Adrenal gland (tissue), 12 donors: ENCODE measurements around the gene KCNJ14. TPM values are rescaled to one million over a fixed set of nuclear protein-coding genes. Genes with fewer than 3 reads are reported as not detected.

Experiments used
- DNase-seq, 7 donors: peaks; one replicate each; pipeline ENCODE4 v3.0.0-alpha.2; 2019 to 2020
- H3K27ac ChIP-seq, 5 donors: fragments of 200-600 bp; sonication (generic) in 4 of 5; 1 replicate in 3 of 5; 2 replicates in 2 of 5; pipeline versions ENCODE4 v1.5.1 to v1.8.0; 2016 to 2020; ENCODE audit warnings: mild to moderate bottlenecking in 1 of 5
- H3K27me3 ChIP-seq: fragments of 200-600 bp; 2 replicates; pipeline ENCODE4 v1.8.0; 2021
- H3K36me3 ChIP-seq, 2 donors: fragments of 200-600 bp; replicated peaks in 1 of 2; 1 replicate in 1 of 2; 2 replicates in 1 of 2; pipeline versions ENCODE4 v1.5.1 to v1.8.0; 2018 to 2022
- H3K4me1 ChIP-seq, 2 donors: fragments of 200-600 bp; replicated peaks in 1 of 2; 1 replicate in 1 of 2; 2 replicates in 1 of 2; pipeline versions ENCODE4 v1.5.1 to v1.8.0; 2018 to 2021
- H3K4me3 ChIP-seq, 4 donors: fragments of 200-600 bp; sonication (generic) in 3 of 4; one replicate each; pipeline ENCODE4 v1.5.1; 2016 to 2018
- H3K9me3 ChIP-seq, 3 donors: fragments of 200-600 bp; sonication (generic) in 1 of 3; replicated peaks in 1 of 3; 1 replicate in 2 of 3; 2 replicates in 1 of 3; pipeline versions ENCODE4 v1.5.1 to v1.8.0; 2016 to 2021
- POLR2A ChIP-seq, 2 donors: fragments of 450-650 bp; IDR thresholded peaks; one replicate each; pipeline ENCODE4 v1.6.1; 2017; ENCODE audit warnings: antibody characterized with exemption in 2 of 2, mild to moderate bottlenecking in 2 of 2, moderate library complexity in 1 of 2
- WGBS, 4 donors: extraction: QIAGEN DNeasy Blood & Tissue Kit in 2 of 4; methylation state at CpG; one replicate each; pipeline versions ENCODE4 v1.1.5 to v1.1.7; 2013 to 2017; 5-methylcytosine and 5-hydroxymethylcytosine counted together
- intact Hi-C, 2 donors: fragments of 100-400 bp; cut with DNase I; formaldehyde crosslinking; loops; one replicate each; pipeline versions ENCODE4 v1.14.1 to v1.15.0; 2022 to 2023
- polyA plus RNA-seq, 3 donors: library from polyadenylated mRNA; stranded (reverse); fragments of 200-250 nt in 2 of 3; fragments of 350-450 nt in 1 of 3; fragmentation: Illumina TruSeq in 1 of 3; extraction: RNeasy Lipid Tissue Mini Kit (QIAGEN cat#74804) in 1 of 3; gene quantifications; one replicate each; pipeline ENCODE4 v1.2.3, GENCODE V29; 2013 to 2014
- total RNA-seq, 9 donors: library from RNA; depleted of rRNA in 4 of 9; stranded (reverse); fragments of >200 nt in 4 of 9; fragments of 120-200 nt in 1 of 9; fragmentation: NEBNext Ultra II Directional in 1 of 9; extraction: Animal tissue kit (Norgen Biotek cat#: 25700) in 1 of 9; gene quantifications; one replicate each; pipeline versions ENCODE4 v1.1.0 to v1.2.4, GENCODE V29; 2013 to 2023
- TF ChIP-seq, protein P1 (sequence below), 6 experiments: fragments of 450-650 bp in 4 of 6; fragments of 200-600 bp in 2 of 6; sonication (generic) in 1 of 6; IDR thresholded peaks; 1 replicate in 5 of 6; 2 replicates in 1 of 6; pipeline versions ENCODE4 v1.5.1 to v1.8.0; 2016 to 2021; ENCODE audit warnings: antibody characterized with exemption in 6 of 6, mild to moderate bottlenecking in 2 of 6, moderate library complexity in 1 of 6
- donor health status: healthy with polysubstance abuse.
- donor health status: Bipolar disorder and iron deficiency.
- donor health status: DM: yes; HTN: yes; CAD: no.
- donor health status: DM: no; HTN: no; CAD: no.
- donor health status: DM: no; HTN: no; CAD: no.
- donor health status: DM: yes; HTN: yes; CAD: no.

KCNJ14 gene
- total and polyA plus RNA-seq, 12 donors, result 0.09 to 0.83 (median 0.42) TPM

DNA sequence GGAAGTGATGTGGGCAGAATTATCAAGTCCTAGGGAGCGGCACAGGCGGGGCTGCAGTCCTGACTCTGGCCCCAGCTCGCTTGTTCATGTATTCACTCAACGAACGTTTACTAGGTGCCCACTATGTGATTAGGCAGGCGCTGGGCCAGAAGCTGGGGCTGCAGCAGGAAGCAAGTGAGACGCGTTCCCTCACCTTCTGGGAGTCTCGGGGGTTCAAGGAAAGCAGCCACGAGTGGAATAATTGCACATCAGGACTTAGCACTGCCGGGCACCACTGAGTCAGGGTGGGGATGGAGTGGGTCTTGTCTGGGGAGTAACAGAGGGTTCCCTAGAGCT is 58.7 kb downstream of the KCNJ14 start:
- DNase-seq, result no peak
- WGBS, 4 donors, result 33 to 49% (median 42%) methylated on average over 8 to 11 of the region's 11 CpGs
- Histone ChIP-seq H3K4me3 (peak overlapping the region in 1 of 4 donors; percentile 60), H3K4me1 (peaks cover 0 to 8% of the 10 kb centered on the region in 2 donors), H3K36me3 (no peaks in the 10 kb centered on the region), H3K27me3 (peaks cover 22% of the 10 kb centered on the region), H3K27ac (no peak overlapping the region), H3K9me3 (no peaks in the 10 kb centered on the region)
- intact Hi-C loops, result no loop called here
- no peak for TF ChIP-seq POLR2A (IDR thresholded peaks at IDR 0.05)
- TF ChIP-seq, protein P1, sequence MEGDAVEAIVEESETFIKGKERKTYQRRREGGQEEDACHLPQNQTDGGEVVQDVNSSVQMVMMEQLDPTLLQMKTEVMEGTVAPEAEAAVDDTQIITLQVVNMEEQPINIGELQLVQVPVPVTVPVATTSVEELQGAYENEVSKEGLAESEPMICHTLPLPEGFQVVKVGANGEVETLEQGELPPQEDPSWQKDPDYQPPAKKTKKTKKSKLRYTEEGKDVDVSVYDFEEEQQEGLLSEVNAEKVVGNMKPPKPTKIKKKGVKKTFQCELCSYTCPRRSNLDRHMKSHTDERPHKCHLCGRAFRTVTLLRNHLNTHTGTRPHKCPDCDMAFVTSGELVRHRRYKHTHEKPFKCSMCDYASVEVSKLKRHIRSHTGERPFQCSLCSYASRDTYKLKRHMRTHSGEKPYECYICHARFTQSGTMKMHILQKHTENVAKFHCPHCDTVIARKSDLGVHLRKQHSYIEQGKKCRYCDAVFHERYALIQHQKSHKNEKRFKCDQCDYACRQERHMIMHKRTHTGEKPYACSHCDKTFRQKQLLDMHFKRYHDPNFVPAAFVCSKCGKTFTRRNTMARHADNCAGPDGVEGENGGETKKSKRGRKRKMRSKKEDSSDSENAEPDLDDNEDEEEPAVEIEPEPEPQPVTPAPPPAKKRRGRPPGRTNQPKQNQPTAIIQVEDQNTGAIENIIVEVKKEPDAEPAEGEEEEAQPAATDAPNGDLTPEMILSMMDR (IDR thresholded peaks at IDR 0.05), result no peak

DNA sequence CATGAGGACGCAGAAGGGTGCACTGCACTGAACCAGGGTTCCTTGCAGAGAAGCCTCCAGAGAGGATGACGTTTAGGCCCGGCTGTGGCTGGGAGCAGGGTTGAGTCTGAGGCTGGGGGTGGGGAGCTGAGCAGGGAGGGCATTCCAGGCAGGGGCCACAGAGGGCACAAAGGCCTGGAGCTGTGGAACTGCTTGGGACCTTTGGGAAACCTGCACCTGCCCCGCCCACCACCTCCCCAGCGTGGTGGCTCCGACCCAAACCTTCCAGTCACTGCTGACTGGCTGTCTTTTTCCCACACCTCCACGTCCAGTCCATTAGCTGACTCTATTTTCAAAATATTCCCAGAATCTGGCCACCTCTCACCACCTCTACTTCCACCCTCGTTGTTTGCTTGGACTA is 61.2 kb downstream of the KCNJ14 start:
- Histone ChIP-seq H3K4me1 (peaks cover 0 to 8% of the 10 kb centered on the region in 2 donors), H3K27me3 (peaks cover 15% of the 10 kb centered on the region), H3K4me3 (no peak overlapping the region), H3K9me3 (no peaks in the 10 kb centered on the region), H3K27ac (no peak overlapping the region), H3K36me3 (no peaks in the 10 kb centered on the region)
- DNase-seq, result no peak
- intact Hi-C loops, result no loop called here
- WGBS, 4 donors, result 77 to 91% (median 87%) methylated on average over 7 to 8 of the region's 8 CpGs
- TF ChIP-seq, protein P1 (IDR thresholded peaks at IDR 0.05), result no peak
- no peak for TF ChIP-seq POLR2A (IDR thresholded peaks at IDR 0.05)

Other genes starting within 250 kb of the KCNJ14 start
- 10 to 100 TPM; 14.1 to 45.3 (median 32.3) TPM for gene CARD8, start 199.7 kb upstream of the KCNJ14 start, total RNA-seq
- gene CARD8, start 199.7 kb upstream of the KCNJ14 start, polyA plus RNA-seq, result 10 to 100 TPM; 30.0 to 48.3 (median 33.7) TPM
- 1 to 10 TPM in 1 of 9 donors, under 1 TPM in 7, not detected in 1; 0.18 to 1.4 (median 0.59) TPM for gene ZNF114, start 185.5 kb upstream of the KCNJ14 start, total RNA-seq
- under 1 TPM; 0.07 to 0.16 (median 0.10) TPM for gene ZNF114, start 185.5 kb upstream of the KCNJ14 start, polyA plus RNA-seq
- gene EMP3, start 130.0 kb upstream of the KCNJ14 start, total RNA-seq, result 100 to 1,000 TPM in 4 of 9 donors, 10 to 100 TPM in 5; 20.6 to 118 (median 97.9) TPM
- 100 to 1,000 TPM in 2 of 3 donors, 10 to 100 TPM in 1; 63.9 to 409 (median 315) TPM for gene EMP3, start 130.0 kb upstream of the KCNJ14 start, polyA plus RNA-seq
- gene TMEM143, start 91.6 kb upstream of the KCNJ14 start, total RNA-seq, result 10 to 100 TPM in 6 of 9 donors, 1 to 10 TPM in 3; 3.3 to 26.3 (median 10.9) TPM
- gene TMEM143, start 91.6 kb upstream of the KCNJ14 start, polyA plus RNA-seq, result 10 to 100 TPM in 2 of 3 donors, 1 to 10 TPM in 1; 9.6 to 26.5 (median 20.1) TPM
- not detected for gene SYNGR4, start 91.2 kb upstream of the KCNJ14 start, total RNA-seq
- under 1 TPM in 1 of 3 donors, not detected in 2; 0.13 TPM for gene SYNGR4, start 91.2 kb upstream of the KCNJ14 start, polyA plus RNA-seq
- 100 to 1,000 TPM in 7 of 9 donors, 10 to 100 TPM in 2; 63.4 to 201 (median 161) TPM for gene KDELR1, start 64.0 kb upstream of the KCNJ14 start, total RNA-seq
- 100 to 1,000 TPM; 110 to 146 (median 126) TPM for gene KDELR1, start 64.0 kb upstream of the KCNJ14 start, polyA plus RNA-seq
- 1 to 10 TPM in 3 of 9 donors, under 1 TPM in 6; 0.12 to 1.8 (median 0.57) TPM for gene GRIN2D, start 61.9 kb upstream of the KCNJ14 start, total RNA-seq
- gene GRIN2D, start 61.9 kb upstream of the KCNJ14 start, polyA plus RNA-seq, result 1 to 10 TPM in 1 of 3 donors, under 1 TPM in 2; 0.11 to 1.0 (median 0.64) TPM
- gene GRWD1, start 9.6 kb upstream of the KCNJ14 start, total RNA-seq, result 10 to 100 TPM in 8 of 9 donors, 1 to 10 TPM in 1; 8.5 to 48.4 (median 27.8) TPM
- gene GRWD1, start 9.6 kb upstream of the KCNJ14 start, polyA plus RNA-seq, result 10 to 100 TPM in 1 of 3 donors, 1 to 10 TPM in 2; 6.6 to 15.7 (median 7.5) TPM
- 10 to 100 TPM; 28.5 to 93.5 (median 53.7) TPM for gene CYTH2, start 13.8 kb downstream of the KCNJ14 start, total RNA-seq
- 10 to 100 TPM; 26.3 to 91.7 (median 51.8) TPM for gene CYTH2, start 13.8 kb downstream of the KCNJ14 start, polyA plus RNA-seq
- gene LMTK3, start 56.3 kb downstream of the KCNJ14 start, total RNA-seq, result 1 to 10 TPM in 7 of 9 donors, under 1 TPM in 2; 0.06 to 4.4 (median 2.2) TPM
- 10 to 100 TPM in 1 of 3 donors, 1 to 10 TPM in 1, under 1 TPM in 1; 0.57 to 15.1 (median 2.3) TPM for gene LMTK3, start 56.3 kb downstream of the KCNJ14 start, polyA plus RNA-seq
- gene SULT2B1, start 96.6 kb downstream of the KCNJ14 start, total RNA-seq, result 1 to 10 TPM in 2 of 9 donors, under 1 TPM in 4, not detected in 3; 0.22 to 1.4 (median 0.49) TPM
- gene SULT2B1, start 96.6 kb downstream of the KCNJ14 start, polyA plus RNA-seq, result under 1 TPM; 0.24 to 0.88 (median 0.72) TPM
- gene SPACA4, start 151.2 kb downstream of the KCNJ14 start, total RNA-seq, result not detected
- not detected for gene SPACA4, start 151.2 kb downstream of the KCNJ14 start, polyA plus RNA-seq
- under 1 TPM in 2 of 9 donors, not detected in 7; 0.17 to 0.75 TPM for gene FAM83E, start 159.5 kb downstream of the KCNJ14 start, total RNA-seq
- 1 to 10 TPM in 1 of 3 donors, under 1 TPM in 1, not detected in 1; 0.24 to 1.6 TPM for gene FAM83E, start 159.5 kb downstream of the KCNJ14 start, polyA plus RNA-seq
- 1,000 to 10,000 TPM; 1,183 to 3,315 (median 1,689) TPM for gene RPL18, start 163.6 kb downstream of the KCNJ14 start, total RNA-seq
- gene RPL18, start 163.6 kb downstream of the KCNJ14 start, polyA plus RNA-seq, result 1,000 to 10,000 TPM in 2 of 3 donors, 100 to 1,000 TPM in 1; 575 to 5,137 (median 3,671) TPM
- gene SPHK2, start 163.9 kb downstream of the KCNJ14 start, total RNA-seq, result 10 to 100 TPM; 11.7 to 27.9 (median 17.9) TPM
- 10 to 100 TPM in 2 of 3 donors, 1 to 10 TPM in 1; 4.3 to 29.9 (median 12.6) TPM for gene SPHK2, start 163.9 kb downstream of the KCNJ14 start, polyA plus RNA-seq
- 10 to 100 TPM; 24.3 to 78.3 (median 49.2) TPM for gene DBP, start 181.8 kb downstream of the KCNJ14 start, total RNA-seq
- 10 to 100 TPM; 11.5 to 80.6 (median 57.9) TPM for gene DBP, start 181.8 kb downstream of the KCNJ14 start, polyA plus RNA-seq
- 10 to 100 TPM in 8 of 9 donors, 1 to 10 TPM in 1; 6.0 to 44.2 (median 21.7) TPM for gene CA11, start 190.6 kb downstream of the KCNJ14 start, total RNA-seq
- 100 to 1,000 TPM in 1 of 3 donors, 10 to 100 TPM in 2; 17.7 to 125 (median 50.4) TPM for gene CA11, start 190.6 kb downstream of the KCNJ14 start, polyA plus RNA-seq
- 1 to 10 TPM in 1 of 9 donors, under 1 TPM in 5, not detected in 3; 0.11 to 2.4 (median 0.42) TPM for gene NTN5, start 217.4 kb downstream of the KCNJ14 start, total RNA-seq
- 1 to 10 TPM in 2 of 3 donors, under 1 TPM in 1; 0.11 to 2.4 (median 1.1) TPM for gene NTN5, start 217.4 kb downstream of the KCNJ14 start, polyA plus RNA-seq
- gene FUT2, start 240.4 kb downstream of the KCNJ14 start, total RNA-seq, result not detected
- under 1 TPM in 2 of 3 donors, not detected in 1; 0.03 to 0.24 TPM for gene FUT2, start 240.4 kb downstream of the KCNJ14 start, polyA plus RNA-seq